GM21717 (cell line): Measurements from ENCODE around the gene TAOK1.

Experiments
- ATAC-seq: cut with Tn5 transposase; IDR thresholded peaks from one replicate; pipeline ENCODE4 v1.9.1; 2021; ENCODE audit warnings: mild to moderate bottlenecking, moderate library complexity; ENCODE audit not compliant: unreplicated experiment

TAOK1 gene

DNA sequence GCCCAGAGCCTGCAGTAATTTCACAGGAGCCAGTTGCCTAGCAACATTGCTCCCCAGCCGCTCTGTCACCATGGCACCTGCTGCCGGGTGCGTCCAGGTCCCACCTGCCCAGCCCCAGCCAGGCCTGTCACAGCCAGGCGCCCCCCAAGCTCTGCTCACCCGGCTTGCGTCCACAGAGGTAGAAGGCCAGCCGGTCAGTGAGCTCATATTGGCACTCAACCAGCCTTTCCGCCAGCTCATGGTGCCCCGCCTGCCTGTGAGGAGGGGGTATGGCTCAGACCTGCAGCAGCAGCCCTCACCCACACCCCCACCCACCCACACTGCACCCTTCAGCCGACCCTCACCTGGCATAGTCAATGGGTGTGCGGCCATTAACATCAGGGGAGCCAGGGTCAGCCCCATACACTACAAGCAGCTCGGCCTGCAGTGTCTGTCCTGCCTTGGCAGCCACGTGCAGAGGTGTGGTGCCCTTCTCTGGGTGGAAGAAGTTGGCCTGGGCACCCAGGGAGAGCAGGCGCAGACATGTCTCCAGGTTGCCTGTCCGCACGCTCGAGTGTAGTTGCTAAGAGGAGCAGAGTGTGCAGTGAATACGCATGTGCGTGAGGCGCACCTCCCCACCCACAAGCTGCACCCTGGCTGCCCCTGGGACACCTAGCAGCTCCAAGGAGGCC, 191.6 kb downstream of the TAOK1 start:
- ATAC-seq: no peak

DNA sequence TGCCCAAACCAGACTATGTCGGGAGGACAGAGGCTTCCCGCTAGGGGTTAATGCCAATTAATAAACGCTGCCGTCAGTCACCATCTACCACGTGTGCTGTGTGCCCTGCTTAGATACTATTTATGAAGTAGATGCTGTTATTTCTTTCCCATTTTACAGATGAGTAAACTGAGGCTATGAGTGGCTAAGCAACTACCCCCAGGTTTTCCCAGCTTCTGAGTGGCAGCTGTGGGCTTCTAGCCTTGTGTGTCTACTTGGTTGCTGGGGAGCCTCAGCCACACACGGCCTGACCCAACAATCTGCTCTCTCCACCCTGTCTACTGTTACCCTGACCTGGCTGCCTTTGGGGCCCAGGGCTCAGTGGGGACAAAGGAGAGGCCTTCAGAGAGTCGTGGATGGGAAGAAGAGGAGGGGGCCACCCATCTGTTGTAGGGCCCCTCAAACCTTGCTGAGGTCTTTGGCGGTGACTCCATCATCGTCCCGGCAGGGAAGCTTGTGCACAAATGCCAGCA, 192.1 kb downstream of the TAOK1 start:
- no peak for ATAC-seq

DNA sequence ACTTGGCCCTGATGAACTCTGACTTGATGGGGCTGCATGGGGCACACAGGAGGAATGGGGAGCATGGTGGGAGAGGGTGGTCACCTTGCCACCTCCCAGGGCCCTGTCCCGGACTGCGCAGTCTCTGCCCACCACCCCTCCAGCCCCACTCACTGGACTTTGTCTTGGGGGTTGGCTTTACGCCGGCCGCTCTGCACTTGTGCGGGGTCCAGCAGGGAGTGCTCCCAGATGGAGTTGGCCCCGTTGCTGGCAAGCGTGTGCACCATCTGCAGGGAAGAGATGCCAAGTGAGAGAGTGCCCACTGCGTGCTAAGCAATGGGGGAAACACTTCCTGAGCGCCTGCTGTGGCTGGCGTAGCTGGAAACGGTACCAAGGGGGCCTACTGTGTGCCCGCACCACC, 192.6 kb downstream of the TAOK1 start:
- ATAC-seq: no peak

- no peak for ATAC-seq
Measured at GRCh38 chr17:29583324-29584248, 193.4 kb downstream of the TAOK1 start.

GRCh38 chr17:29584452-29585079, 194.4 kb downstream of the TAOK1 start:
- no peak for ATAC-seq

GRCh38 chr17:29585080-29585751, 195.1 kb downstream of the TAOK1 start:
- ATAC-seq: no peak

GRCh38 chr17:29586676-29587469, 196.7 kb downstream of the TAOK1 start:
- ATAC-seq: no peak

GRCh38 chr17:29587591-29587990, 197.4 kb downstream of the TAOK1 start:
- ATAC-seq: no peak

DNA sequence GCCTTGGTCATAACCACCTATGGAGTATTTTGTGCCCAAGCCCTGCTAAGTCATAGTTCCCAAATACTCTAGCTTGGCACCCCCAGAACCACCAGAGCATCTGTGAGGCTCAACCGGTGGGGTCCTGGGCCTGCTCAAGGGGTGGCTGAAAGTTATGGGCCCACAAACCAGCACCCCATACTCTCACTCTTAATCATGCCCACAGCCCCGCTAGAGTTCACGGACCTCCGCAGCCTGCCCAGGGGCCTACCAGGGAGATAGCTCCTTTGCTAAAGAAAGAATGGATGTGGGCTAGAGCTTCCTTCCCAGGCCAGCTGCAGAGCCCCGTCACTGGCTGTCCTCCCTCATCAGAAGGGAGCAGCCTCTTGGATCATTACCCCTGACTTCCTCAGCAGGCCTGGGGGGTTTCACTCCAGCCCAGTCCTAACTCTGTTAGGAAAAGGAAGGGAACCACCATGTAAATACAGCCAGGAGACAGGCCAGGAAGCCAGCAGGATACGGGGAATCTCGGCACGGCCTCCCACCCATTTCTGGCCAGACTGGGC, 197.9 kb downstream of the TAOK1 start:
- ATAC-seq: no peak

GRCh38 chr17:29588562-29589411, 198.6 kb downstream of the TAOK1 start:
- no peak for ATAC-seq

- ATAC-seq: peak; percentile 53
Measured at GRCh38 chr17:29589524-29590410, 199.6 kb downstream of the TAOK1 start, which contains the start of gene GIT1. Gene GIT1 (minus strand): TSS chr17:29589648. CDS start chr17:29589378, 270 bp downstream.

GRCh38 chr17:29590411-29591145, 200.4 kb downstream of the TAOK1 start:
- ATAC-seq: no peak

DNA sequence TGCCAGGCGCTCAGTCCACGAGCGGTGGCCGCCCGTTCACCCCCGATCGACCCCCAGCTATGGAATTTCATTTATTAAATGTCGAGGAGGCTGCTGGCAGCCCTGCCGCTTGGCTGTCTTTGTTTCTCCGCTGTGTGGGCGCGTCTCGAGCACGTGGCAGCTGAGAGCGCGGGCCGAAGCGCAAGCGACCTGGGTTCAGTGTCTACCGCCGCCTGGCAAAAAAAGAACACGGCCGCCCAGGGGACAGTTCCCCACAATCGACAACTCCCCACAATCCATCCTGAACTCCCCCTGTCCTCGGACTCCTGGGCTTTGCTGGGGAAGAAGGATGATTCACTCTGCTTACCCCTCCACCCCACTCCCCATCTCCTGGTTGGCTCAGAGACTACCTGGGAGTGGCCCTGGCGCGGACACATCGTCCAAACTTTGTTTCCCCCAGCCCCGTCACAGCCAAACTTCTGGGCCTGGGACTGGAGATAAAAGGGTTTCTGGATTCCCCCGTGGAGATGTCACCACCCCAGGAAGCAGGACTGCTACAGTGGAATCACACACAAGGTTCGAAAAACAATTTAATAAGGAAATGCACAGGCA, 201.1 kb downstream of the TAOK1 start:
- ATAC-seq: no peak

GRCh38 chr17:29591737-29592608, 201.8 kb downstream of the TAOK1 start:
- ATAC-seq: no peak

GRCh38 chr17:29592850-29593551, 202.8 kb downstream of the TAOK1 start, which contains the start of gene ANKRD13B:
Gene ANKRD13B (plus strand): TSS chr17:29593132. CDS start chr17:29593622, 490 bp downstream.
- no peak for ATAC-seq
